GM19193 (cell line): Measurements from ENCODE around the gene SPON1.

ENCODE experiments used
- POLR2A ChIP-seq: IDR thresholded peaks from 4 replicates; pipeline ENCODE4 v1.6.1; 2011; ENCODE audit not compliant: insufficient read depth, insufficient read length; ENCODE audit errors: extremely low read depth

SPON1 gene

DNA sequence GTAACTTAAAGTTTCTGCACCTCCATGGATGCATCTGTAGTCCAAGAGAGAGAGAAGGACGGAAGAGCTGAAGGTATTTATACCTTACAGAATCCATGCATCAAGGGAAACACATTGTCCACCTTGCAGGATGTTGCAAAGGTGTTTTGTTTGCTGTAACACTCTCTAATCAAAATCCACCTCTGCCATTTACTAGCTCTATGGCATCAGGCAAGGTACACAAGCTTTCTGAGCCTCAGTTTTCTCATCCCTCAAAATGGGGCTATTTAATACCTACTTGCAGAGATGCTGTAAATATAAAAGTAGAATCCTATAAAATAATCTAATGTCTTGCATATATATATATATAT, 21.6 kb upstream of the SPON1 start:
- no peak for TF ChIP-seq POLR2A

DNA sequence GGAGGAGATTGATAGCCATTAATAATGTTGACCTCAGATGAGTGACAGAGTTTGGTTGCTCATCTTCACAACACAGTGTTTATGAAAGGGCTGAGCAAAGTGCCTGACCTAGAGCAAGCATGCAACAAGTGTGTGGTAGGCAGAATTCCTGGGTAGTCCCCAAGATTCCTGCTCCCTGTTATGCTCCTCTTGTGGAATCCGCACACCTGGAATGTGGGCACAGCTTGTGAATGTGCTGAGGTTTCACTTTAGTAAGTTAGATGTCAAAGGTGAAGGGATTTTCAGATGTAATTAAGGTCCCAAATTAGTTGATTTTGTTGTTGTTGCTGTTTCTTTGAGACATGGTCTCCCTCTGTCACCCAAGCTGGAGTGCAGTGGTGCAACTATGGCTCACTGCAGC, 20.7 kb upstream of the SPON1 start:
- no peak for TF ChIP-seq POLR2A

DNA sequence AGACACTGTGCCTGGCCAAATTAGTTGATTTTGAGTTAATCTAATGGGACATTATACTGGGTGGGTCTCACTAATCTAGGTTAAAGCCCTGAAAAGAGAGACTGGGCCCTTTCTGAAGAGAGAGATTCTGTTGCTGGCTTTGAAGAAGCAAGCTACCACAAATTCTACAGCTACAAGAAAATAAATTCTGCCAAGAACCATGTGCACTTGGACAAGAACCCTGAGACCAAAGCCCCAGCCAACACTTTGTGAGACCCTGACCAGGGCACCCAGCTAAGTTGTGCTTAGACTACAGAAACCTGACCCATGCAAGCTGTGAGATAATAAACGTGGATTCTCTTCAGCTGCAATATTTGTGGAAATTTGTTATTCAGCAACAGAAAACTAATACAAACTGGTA, 20.1 kb upstream of the SPON1 start:
- TF ChIP-seq POLR2A: no peak

DNA sequence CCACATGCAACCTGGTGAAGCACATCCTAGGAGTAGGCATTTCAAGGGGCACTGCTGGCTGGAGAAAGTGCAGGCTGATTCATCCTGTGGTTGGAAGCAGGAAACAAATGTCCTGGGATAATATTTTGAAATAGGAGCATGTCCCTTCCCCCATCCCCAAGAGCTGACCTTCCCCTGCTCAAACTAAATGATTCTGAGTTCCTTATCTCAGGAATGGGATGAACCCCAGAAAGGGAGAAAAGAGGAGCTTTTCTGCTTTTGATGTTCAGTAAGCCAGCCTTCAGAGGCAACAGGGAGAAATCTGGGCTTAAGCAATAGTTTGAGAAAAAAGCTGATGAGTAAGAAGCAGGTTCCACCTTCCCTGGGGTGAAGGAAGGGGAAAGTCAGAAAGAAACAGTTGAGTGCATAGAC, 19.5 kb upstream of the SPON1 start:
- no peak for TF ChIP-seq POLR2A

DNA sequence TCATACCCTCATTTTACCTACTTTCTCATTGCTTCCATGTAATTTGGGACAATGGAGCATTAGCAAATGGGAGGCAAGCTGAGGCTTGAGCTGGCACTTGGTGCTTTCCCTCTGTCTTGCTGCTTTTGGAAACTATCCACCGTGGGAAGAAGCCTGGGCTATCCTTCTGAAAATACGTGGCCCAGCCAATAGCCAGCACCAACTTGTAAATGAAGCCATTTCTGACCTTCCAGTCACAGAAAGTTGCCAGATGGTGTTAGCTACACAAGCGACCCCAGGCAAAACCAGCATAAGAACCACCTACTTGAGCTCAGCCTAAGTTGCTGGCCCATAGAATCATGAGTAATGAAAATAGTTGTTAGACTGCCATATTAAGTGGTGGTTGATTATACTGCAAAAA, 18.5 kb upstream of the SPON1 start:
- TF ChIP-seq POLR2A: no peak

DNA sequence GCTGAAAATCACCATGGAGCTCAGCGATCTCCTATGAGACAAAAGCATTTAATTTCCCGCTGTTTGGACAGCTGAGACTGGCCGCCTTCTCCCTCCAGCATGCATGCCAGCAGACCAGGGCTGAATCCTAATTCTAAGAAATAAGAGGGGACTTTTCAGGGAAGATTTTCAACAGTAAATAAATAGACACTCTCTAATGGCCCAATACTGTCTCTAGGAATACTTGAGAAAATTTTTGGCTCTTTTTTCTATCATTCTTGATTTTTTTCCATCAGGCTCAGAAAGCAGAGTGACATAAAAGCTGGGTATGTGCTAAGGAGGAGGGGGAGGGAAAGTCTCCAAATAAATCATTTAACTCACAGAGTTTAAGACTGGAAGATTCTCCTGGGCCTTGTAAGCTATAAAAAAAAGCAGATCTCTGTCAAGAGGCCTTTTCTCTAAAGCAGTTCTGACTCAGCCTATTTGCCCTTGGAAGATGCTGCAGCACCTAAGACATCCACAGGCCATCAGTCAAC, 17.6 kb upstream of the SPON1 start:
- no peak for TF ChIP-seq POLR2A

DNA sequence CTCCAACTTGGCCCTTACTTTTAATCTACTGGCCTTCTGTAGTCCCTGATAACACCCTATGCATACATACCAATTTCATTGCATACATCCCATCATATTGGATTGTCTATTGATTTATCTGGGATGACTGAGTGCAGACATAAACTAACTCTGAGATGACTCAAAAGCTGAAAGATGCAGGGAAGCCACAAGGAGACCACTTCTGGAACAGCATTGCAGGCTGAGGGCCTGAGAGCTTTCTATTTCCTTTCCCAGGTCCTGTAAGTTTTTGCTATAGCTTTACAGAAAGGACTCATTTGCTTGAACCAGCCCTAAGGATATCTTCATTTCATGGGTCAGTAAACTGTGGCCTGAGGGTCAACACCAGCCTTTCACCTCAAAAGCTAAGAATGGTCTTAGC, 15.1 kb upstream of the SPON1 start:
- no peak for TF ChIP-seq POLR2A

DNA sequence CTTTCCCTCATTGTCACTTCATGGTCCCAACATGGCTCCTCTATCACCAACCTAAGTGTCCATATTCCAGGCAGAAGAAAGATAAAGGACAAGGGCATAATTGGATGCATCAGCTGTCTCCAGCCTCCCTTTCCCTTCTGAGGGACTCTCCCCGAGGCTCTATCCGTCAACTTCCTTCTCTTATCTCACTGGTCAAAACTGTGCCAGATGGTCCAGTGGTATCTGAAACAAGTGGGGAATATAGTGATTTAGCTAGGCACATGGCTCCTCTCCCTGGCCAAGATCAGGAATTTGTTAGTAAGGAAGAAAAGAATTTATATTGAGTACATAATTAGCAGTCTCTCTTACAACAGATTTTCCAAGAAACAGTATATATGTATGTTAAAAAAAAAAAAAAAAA, 12.6 kb upstream of the SPON1 start:
- no peak for TF ChIP-seq POLR2A

DNA sequence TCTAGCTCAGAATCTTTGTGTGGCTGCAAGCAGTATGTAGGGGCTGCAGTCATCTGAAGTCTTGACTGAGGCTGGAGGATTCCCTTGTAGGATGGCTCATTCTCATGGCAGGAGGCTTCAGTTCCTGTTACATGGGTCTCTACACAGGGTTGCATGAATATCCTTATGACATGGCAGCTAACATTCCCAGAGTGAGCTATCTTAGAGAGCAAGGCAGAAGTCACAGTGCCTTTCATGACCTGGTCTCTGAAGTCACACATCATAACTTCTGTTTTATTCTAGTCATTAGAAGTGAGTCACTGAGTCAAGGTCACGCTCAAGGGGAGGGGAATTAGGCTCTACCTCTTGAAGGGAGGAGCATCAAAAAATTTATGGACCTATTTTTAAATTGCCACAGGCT, 10.3 kb upstream of the SPON1 start:
- no peak for TF ChIP-seq POLR2A

DNA sequence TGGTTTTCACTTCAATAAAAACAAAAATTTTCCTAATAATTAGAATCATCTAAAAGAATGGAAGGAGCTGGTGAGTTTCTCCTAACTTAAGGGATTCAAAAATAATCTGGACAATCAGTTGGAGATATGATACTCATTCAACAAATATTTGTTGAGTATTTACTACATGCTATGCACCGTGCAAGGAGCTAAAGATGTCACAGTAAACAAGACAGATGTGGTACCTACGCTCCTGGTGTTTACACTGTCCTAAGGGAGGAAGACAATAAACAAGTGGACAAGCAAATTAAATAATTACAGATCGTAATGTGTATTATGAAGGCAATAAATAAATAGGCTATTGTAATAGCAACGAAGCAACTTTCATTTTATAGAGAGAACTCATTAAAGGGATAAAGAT, 9.9 kb upstream of the SPON1 start:
- TF ChIP-seq POLR2A: no peak

DNA sequence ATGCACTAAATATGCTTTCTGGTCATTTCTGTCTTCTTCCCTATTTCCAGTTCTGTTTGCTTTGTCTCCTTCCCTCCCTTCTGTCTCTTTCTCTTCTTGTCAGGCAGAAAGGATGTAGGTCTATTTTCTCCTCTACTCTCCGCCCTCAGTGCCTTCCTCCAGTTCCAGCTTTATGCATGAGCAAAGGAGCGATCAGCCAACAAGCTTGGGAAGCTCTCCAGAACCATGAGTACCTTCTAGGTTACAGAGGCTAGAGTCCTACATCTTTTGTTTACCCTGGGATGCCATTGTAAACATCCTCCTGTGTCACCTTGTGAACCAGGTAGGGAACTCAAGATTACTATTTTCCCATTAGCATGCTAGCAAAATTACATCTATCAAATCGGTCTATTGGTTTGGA, 7.9 kb upstream of the SPON1 start:
- TF ChIP-seq POLR2A: no peak

DNA sequence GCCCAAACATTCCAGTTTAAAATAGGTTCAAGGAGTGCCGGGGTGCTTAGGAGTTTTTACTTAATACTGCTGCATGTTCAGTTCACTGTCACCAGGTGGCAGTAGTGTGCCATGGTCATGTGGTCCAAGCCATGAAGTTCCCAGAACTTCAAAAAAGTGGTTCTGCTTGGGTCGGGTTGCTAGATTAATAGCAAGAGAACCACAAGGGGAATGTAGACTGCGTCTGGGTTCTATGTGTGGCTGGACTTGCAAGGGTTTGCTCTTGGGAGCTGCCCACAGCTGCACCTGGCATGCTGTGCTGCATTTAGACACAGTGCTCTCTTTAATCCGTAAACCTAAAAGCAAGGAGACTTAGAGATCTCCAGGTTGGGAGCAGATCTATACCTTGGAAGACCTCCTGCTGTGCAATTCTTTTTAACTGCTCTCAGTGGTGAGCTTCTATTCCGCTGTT, 6.5 kb upstream of the SPON1 start:
- TF ChIP-seq POLR2A: no peak

DNA sequence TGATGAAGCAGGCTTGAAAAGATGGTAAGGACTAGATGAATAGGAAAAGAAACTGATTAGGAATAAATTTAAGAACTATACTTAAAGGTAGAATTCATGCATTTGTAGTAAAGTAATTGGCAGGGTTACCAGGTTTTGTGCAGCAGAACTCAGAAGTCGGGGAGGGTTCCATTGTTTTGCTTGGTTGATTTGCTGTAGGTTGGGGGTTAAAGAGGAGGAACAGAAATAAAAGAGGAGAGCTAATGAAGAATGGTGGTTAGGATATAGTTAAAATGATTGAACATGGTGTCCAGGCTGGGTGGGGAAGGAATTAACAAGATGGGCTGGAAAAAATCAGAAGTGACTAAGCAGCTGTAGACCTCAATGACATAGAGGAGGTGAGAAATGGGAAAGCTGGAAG, 5.5 kb upstream of the SPON1 start:
- no peak for TF ChIP-seq POLR2A

DNA sequence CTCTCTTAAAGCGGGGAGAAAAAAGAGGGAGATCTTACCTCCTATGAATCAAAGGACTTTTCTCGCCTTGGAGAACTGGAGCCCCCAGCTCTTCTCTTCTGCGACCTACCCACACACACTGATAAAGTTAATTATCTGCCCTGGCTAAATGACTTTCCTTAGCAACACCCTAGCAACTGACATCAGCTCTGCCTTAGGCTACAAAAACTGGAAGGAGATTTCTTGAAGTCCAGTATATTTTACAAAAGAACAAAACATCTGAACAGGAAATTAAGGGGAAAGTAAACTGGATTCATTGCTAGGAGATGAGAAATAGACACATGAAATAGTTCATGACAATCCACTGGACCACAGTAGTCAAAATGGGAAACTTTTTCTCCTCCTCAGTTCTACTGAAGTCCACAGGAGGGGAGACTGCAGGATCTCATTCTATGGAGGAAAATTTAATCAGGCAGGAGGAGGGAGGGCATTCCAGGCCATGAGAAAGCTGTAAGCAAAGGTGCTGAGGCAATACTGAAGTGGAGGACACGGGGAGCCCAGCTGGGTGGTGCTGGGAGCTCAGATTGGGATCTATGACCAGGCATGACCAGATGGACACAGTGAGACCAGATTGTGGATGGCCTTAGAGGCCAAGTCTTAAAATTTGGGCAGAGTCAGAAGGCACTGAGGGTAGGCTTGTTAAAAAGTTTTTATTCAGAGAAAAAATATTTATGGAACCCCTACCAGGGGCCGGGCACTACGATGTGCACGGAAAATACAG, 3.7 kb upstream of the SPON1 start:
- TF ChIP-seq POLR2A: no peak

DNA sequence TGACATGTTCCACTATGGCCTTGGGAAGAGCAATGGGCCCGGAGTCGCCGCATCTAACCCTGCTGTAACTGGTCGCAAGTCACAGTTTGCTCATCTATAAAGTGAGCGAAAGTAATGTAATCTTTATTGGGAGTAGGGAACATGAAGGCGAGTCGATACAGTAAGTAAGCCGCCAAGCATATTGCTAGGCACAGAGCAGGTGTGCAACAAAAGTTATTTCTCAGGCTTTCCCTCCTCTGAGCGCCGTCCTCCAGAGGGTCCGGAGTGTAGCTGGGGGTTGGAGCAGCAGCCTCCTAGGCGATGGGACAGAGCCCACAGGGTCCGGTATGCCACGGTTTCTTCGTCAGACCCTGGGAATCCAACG, 343 bp upstream of the SPON1 start:
- TF ChIP-seq POLR2A: no peak

DNA sequence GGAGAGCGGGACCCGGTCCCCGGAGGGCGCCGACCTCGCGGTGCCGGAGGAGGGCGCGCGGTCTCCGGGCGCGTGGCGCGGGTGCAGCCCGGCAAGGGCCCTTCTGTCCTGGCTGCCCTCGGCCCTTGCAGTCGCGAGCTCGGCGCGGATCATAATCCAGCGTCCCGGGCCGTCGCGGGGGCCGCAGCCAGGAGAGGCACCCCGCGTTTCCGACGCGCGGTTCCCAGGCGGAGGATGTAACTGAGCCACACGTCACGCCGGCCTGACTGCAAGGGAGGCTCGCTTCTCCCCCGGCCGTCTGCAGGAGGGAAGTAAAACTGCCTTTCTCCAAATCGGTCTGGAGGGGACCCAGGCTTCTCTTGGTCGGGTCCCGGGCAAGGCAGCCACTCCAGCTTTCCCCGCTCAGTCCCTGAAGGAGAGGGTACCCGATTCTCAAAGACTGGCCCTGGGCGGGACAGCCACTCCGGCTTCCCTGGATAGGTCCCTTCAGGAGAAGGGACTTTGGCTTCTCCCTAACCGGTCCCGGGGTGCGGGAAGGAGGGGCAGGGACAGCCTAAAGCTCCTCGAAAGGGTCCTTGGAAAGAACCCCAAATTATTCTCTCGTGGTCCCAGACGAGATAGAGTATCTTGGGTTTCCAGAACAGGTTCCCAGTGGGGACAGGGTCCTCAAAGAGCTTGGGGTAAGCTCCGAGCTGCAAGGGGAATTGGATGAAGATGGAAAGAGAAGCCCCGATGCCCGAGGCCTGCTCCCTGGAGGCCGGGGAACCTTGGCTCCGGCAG, 836 bp downstream of the SPON1 start:
- no peak for TF ChIP-seq POLR2A
